ENCODE data around the gene FOXO3. TPM values are rescaled to one million over a fixed set of nuclear protein-coding genes. Genes with fewer than 3 reads are reported as not detected.

Gene FOXO3
- total and polyA plus RNA-seq, 9 donors = 21.8 to 37.1 (median 29.1) TPM

- no peak overlapping the region for H3K27ac ChIP-seq (ENCODE audit: low read length)
- no CpG with 5 or more reads among the region's 2 CpGs for WGBS (ENCODE audit: insufficient coverage)
Measured at GRCh38 chr6:108693430-108694154, 132.9 kb downstream of the FOXO3 start.

GRCh38 chr6:108694816-108695215 is 134.1 kb downstream of the FOXO3 start:
- DNase-seq = no peak
- Histone ChIP-seq H3K36me3 (ENCODE audit: control insufficient read depth, insufficient read depth, low read length) (peaks cover 4% of the 10 kb centered on the region), H3K9me3 (replicated peaks; ENCODE audit: control insufficient read depth, low read depth, low read length) (no peaks in the 10 kb centered on the region), H3K27ac (ENCODE audit: low read length) (no peak overlapping the region), H3K4me1 (ENCODE audit: control insufficient read depth, insufficient read depth, low read length) (peaks cover 29% of the 10 kb centered on the region), H3K27me3 (ENCODE audit: control insufficient read depth, insufficient read depth, low read length) (no peaks in the 10 kb centered on the region), H3K4me3 (ENCODE audit: low read length) (no peak overlapping the region)
- WGBS (ENCODE audit: insufficient coverage) = 46% methylated on average over 4 of the region's 6 CpGs

More at GRCh38 chr6:108693430-108694154, 132.9 kb downstream of the FOXO3 start:
- no peaks in the 10 kb centered on the region for H3K27me3 ChIP-seq (ENCODE audit: control insufficient read depth, insufficient read depth, low read length)
- DNase-seq = peak; percentile 37
- H3K4me1 ChIP-seq (ENCODE audit: control insufficient read depth, insufficient read depth, low read length) = peaks cover 24% of the 10 kb centered on the region
- H3K4me3 ChIP-seq (ENCODE audit: low read length) = no peak overlapping the region
- H3K36me3 ChIP-seq (ENCODE audit: control insufficient read depth, insufficient read depth, low read length) = peaks cover 4% of the 10 kb centered on the region
- H3K9me3 ChIP-seq (replicated peaks; ENCODE audit: control insufficient read depth, low read depth, low read length) = no peaks in the 10 kb centered on the region

GRCh38 chr6:108697561-108698161 is 136.9 kb downstream of the FOXO3 start:
- peaks cover 34% of the 10 kb centered on the region for H3K4me1 ChIP-seq (ENCODE audit: control insufficient read depth, insufficient read depth, low read length)
- 47% methylated on average over 10 of the region's 15 CpGs for WGBS (ENCODE audit: insufficient coverage)
- H3K27me3 ChIP-seq (ENCODE audit: control insufficient read depth, insufficient read depth, low read length) = no peaks in the 10 kb centered on the region
- H3K9me3 ChIP-seq (replicated peaks; ENCODE audit: control insufficient read depth, low read depth, low read length) = peaks cover 11% of the 10 kb centered on the region
- DNase-seq = peak; percentile 35
- no peak overlapping the region for H3K4me3 ChIP-seq (ENCODE audit: low read length)
- H3K27ac ChIP-seq (ENCODE audit: low read length) = peak overlapping the region; percentile 35
- no peaks in the 10 kb centered on the region for H3K36me3 ChIP-seq (ENCODE audit: control insufficient read depth, insufficient read depth, low read length)

- peaks cover 31% of the 10 kb centered on the region for H3K4me1 ChIP-seq (ENCODE audit: control insufficient read depth, insufficient read depth, low read length)
- no peak for DNase-seq
- no peaks in the 10 kb centered on the region for H3K27me3 ChIP-seq (ENCODE audit: control insufficient read depth, insufficient read depth, low read length)
- 71% methylated on average over 8 of the region's 11 CpGs for WGBS (ENCODE audit: insufficient coverage)
- H3K27ac ChIP-seq (ENCODE audit: low read length) = peak overlapping the region; percentile 72
- H3K36me3 ChIP-seq (ENCODE audit: control insufficient read depth, insufficient read depth, low read length) = no peaks in the 10 kb centered on the region
- H3K9me3 ChIP-seq (replicated peaks; ENCODE audit: control insufficient read depth, low read depth, low read length) = peaks cover 16% of the 10 kb centered on the region
- no peak overlapping the region for H3K4me3 ChIP-seq (ENCODE audit: low read length)
Measured at GRCh38 chr6:108698593-108699289, 138.0 kb downstream of the FOXO3 start.

- H3K27me3 ChIP-seq (ENCODE audit: control insufficient read depth, insufficient read depth, low read length) = no peaks in the 10 kb centered on the region
- H3K36me3 ChIP-seq (ENCODE audit: control insufficient read depth, insufficient read depth, low read length) = no peaks in the 10 kb centered on the region
- H3K27ac ChIP-seq (ENCODE audit: low read length) = peak overlapping the region; percentile 72
- peaks cover 16% of the 10 kb centered on the region for H3K9me3 ChIP-seq (replicated peaks; ENCODE audit: control insufficient read depth, low read depth, low read length)
- peaks cover 30% of the 10 kb centered on the region for H3K4me1 ChIP-seq (ENCODE audit: control insufficient read depth, insufficient read depth, low read length)
- DNase-seq = peak; percentile 86
- 39% methylated on average over 9 of the region's 17 CpGs for WGBS (ENCODE audit: insufficient coverage)
- H3K4me3 ChIP-seq (ENCODE audit: low read length) = no peak overlapping the region
Measured at GRCh38 chr6:108699290-108700041, 138.7 kb downstream of the FOXO3 start.

- Histone ChIP-seq H3K27me3 (ENCODE audit: control insufficient read depth, insufficient read depth, low read length) (no peaks in the 10 kb centered on the region), H3K9me3 (replicated peaks; ENCODE audit: control insufficient read depth, low read depth, low read length) (peaks cover 16% of the 10 kb centered on the region), H3K4me1 (ENCODE audit: control insufficient read depth, insufficient read depth, low read length) (peaks cover 28% of the 10 kb centered on the region), H3K36me3 (ENCODE audit: control insufficient read depth, insufficient read depth, low read length) (no peaks in the 10 kb centered on the region), H3K4me3 (ENCODE audit: low read length) (no peak overlapping the region), H3K27ac (ENCODE audit: low read length) (no peak overlapping the region)
- WGBS (ENCODE audit: insufficient coverage) = no CpG with 5 or more reads among the region's 1 CpG
- no peak for DNase-seq
Measured at GRCh38 chr6:108702106-108702851, 141.6 kb downstream of the FOXO3 start.

- H3K27ac ChIP-seq (ENCODE audit: low read length) = no peak overlapping the region
- no peak overlapping the region for H3K4me3 ChIP-seq (ENCODE audit: low read length)
- no peaks in the 10 kb centered on the region for H3K4me1 ChIP-seq (ENCODE audit: control insufficient read depth, insufficient read depth, low read length)
- no peaks in the 10 kb centered on the region for H3K27me3 ChIP-seq (ENCODE audit: control insufficient read depth, insufficient read depth, low read length)
- H3K9me3 ChIP-seq (replicated peaks; ENCODE audit: control insufficient read depth, low read depth, low read length) = peaks cover 12% of the 10 kb centered on the region
- H3K36me3 ChIP-seq (ENCODE audit: control insufficient read depth, insufficient read depth, low read length) = no peaks in the 10 kb centered on the region
- DNase-seq = no peak
- WGBS (ENCODE audit: insufficient coverage) = 81% methylated on average over 7 of the region's 8 CpGs
Measured at GRCh38 chr6:108706649-108707048, 145.9 kb downstream of the FOXO3 start.

- H3K9me3 ChIP-seq (replicated peaks; ENCODE audit: control insufficient read depth, low read depth, low read length) = peaks cover 6% of the 10 kb centered on the region
- H3K27ac ChIP-seq (ENCODE audit: low read length) = no peak overlapping the region
- H3K27me3 ChIP-seq (ENCODE audit: control insufficient read depth, insufficient read depth, low read length) = no peaks in the 10 kb centered on the region
- peaks cover 4% of the 10 kb centered on the region for H3K4me1 ChIP-seq (ENCODE audit: control insufficient read depth, insufficient read depth, low read length)
- H3K36me3 ChIP-seq (ENCODE audit: control insufficient read depth, insufficient read depth, low read length) = no peaks in the 10 kb centered on the region
- WGBS (ENCODE audit: insufficient coverage) = 78% methylated on average over 4 of the region's 8 CpGs
- DNase-seq = peak; percentile 43
- H3K4me3 ChIP-seq (ENCODE audit: low read length) = no peak overlapping the region
Measured at GRCh38 chr6:108707328-108707976, 146.7 kb downstream of the FOXO3 start.

GRCh38 chr6:108710030-108710429 is 149.3 kb downstream of the FOXO3 start:
- H3K27ac ChIP-seq (ENCODE audit: low read length) = no peak overlapping the region
- peaks cover 20% of the 10 kb centered on the region for H3K4me1 ChIP-seq (ENCODE audit: control insufficient read depth, insufficient read depth, low read length)
- H3K9me3 ChIP-seq (replicated peaks; ENCODE audit: control insufficient read depth, low read depth, low read length) = no peaks in the 10 kb centered on the region
- no peaks in the 10 kb centered on the region for H3K36me3 ChIP-seq (ENCODE audit: control insufficient read depth, insufficient read depth, low read length)
- H3K27me3 ChIP-seq (ENCODE audit: control insufficient read depth, insufficient read depth, low read length) = no peaks in the 10 kb centered on the region
- WGBS (ENCODE audit: insufficient coverage) = 41% methylated on average over 2 of the region's 4 CpGs
- DNase-seq = no peak
- H3K4me3 ChIP-seq (ENCODE audit: low read length) = no peak overlapping the region
